ENCODE measurements around the gene ABHD14A.

DNA sequence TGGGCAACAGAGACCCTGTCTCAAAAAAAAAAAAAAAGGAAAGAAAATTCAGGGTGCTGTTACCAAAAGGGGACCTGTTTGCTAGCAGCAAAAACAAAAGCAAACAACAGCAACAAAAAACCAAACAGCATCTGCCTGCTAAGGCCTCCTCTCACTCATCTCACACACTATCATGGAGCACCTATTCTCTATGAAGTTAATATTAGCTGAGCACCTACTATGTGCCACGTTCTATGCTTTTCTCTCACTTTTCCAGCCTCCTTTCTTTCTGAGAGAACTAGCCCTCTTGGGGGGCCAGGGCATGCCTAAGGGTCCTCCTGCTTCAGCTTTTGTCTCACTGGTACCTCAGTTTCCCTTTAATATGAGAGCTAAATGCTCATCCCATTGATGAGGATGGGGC, 20.2 kb upstream of the ABHD14A start:
- TF ChIP-seq, protein P1, sequence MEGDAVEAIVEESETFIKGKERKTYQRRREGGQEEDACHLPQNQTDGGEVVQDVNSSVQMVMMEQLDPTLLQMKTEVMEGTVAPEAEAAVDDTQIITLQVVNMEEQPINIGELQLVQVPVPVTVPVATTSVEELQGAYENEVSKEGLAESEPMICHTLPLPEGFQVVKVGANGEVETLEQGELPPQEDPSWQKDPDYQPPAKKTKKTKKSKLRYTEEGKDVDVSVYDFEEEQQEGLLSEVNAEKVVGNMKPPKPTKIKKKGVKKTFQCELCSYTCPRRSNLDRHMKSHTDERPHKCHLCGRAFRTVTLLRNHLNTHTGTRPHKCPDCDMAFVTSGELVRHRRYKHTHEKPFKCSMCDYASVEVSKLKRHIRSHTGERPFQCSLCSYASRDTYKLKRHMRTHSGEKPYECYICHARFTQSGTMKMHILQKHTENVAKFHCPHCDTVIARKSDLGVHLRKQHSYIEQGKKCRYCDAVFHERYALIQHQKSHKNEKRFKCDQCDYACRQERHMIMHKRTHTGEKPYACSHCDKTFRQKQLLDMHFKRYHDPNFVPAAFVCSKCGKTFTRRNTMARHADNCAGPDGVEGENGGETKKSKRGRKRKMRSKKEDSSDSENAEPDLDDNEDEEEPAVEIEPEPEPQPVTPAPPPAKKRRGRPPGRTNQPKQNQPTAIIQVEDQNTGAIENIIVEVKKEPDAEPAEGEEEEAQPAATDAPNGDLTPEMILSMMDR (conservative IDR thresholded peaks at IDR 0.05; ENCODE audit: low read depth, low read length), result no peak
- TF ChIP-seq MAFK (IDR thresholded peaks at IDR 0.05; ENCODE audit: low read depth, low read length) (no peak), BHLHE40 (IDR thresholded peaks at IDR 0.05; ENCODE audit: low read depth, low read length) (no peak), CHD1 (IDR thresholded peaks at IDR 0.05; ENCODE audit: low read depth, low read length) (no peak), FOS (IDR thresholded peaks at IDR 0.05; ENCODE audit: low read depth, low read length) (no peak), MXI1 (IDR thresholded peaks at IDR 0.05; ENCODE audit: borderline replicate concordance, low read depth, low read length) (no peak), POLR2A (IDR thresholded peaks at IDR 0.05; ENCODE audit: low read depth, low read length) (no peak), MAZ (IDR thresholded peaks at IDR 0.05; ENCODE audit: borderline replicate concordance, low read depth, low read length) (no peak), RFX5 (IDR thresholded peaks at IDR 0.05; ENCODE audit: low read depth, low read length) (no peak), USF2 (IDR thresholded peaks at IDR 0.05; ENCODE audit: low read depth, low read length) (no peak), SMC3 (IDR thresholded peaks at IDR 0.05; ENCODE audit: low read depth, low read length) (no peak), CEBPB (IDR thresholded peaks at IDR 0.05; ENCODE audit: low read depth, low read length) (no peak), RAD21 (IDR thresholded peaks at IDR 0.05; ENCODE audit: low read length) (no peak), RCOR1 (IDR thresholded peaks at IDR 0.05; ENCODE audit: insufficient replicate concordance, low read length) (no peak)
